H1 (cell line): Measurements from ENCODE around the gene RPS15. TPM values are rescaled to one million over a fixed set of nuclear protein-coding genes. Genes with fewer than 3 reads are reported as not detected.

Experiments
- CTCF ChIA-PET: fragments of 300-600 bp; sonication (Branson Sonifier 250); formaldehyde crosslinking; loops from one replicate; lab custom pipeline; 2021; ENCODE audit not compliant: partially characterized antibody; lab: Charles Lee
- POLR2A ChIA-PET: fragments of 300-600 bp; sonication (Branson Sonifier 250); formaldehyde crosslinking; loops from one replicate; lab custom pipeline; 2021; ENCODE audit warnings: inconsistent platforms; ENCODE audit not compliant: partially characterized antibody; lab: Charles Lee
- DNase-seq, 2 experiments: peaks; one replicate each; pipeline versions ENCODE4 v3.0.0 to v3.0.0-alpha.2; 2010 to 2022; ENCODE audit warnings: low spot score in 2 of 2, low read depth in 1 of 2, mixed read lengths in 1 of 2
- FAIRE-seq: peaks from 2 replicates; lab custom pipeline; 2011; peaks lifted over from hg19 to GRCh38; lab: Jason Lieb, UNC
- H2AFZ ChIP-seq: 2 replicates; pipeline ENCODE4 v1.8.1; 2012; ENCODE audit warnings: low read length, inconsistent platforms
- H2AK5ac ChIP-seq: 2 replicates; pipeline ENCODE4 v1.6.1; 2013; ENCODE audit warnings: low read depth, low read length
- H2BK120ac ChIP-seq: replicated peaks from 2 replicates; pipeline ENCODE3; 2013; ENCODE audit warnings: low read depth, low read length, inconsistent platforms
- H2BK12ac ChIP-seq: 2 replicates; pipeline ENCODE4 v1.6.1; 2013; ENCODE audit warnings: low read depth, low read length
- H2BK15ac ChIP-seq: 2 replicates; pipeline ENCODE4 v1.6.1; 2013; ENCODE audit warnings: low read length
- H2BK20ac ChIP-seq: 2 replicates; pipeline ENCODE4 v1.6.1; 2013; ENCODE audit warnings: low read length
- H2BK5ac ChIP-seq: 2 replicates; pipeline ENCODE4 v1.6.1; 2013; ENCODE audit warnings: low read depth, low read length
- H3K14ac ChIP-seq: 2 replicates; pipeline ENCODE4 v1.6.1; 2013; ENCODE audit warnings: inconsistent platforms; ENCODE audit not compliant: insufficient read length
- H3K18ac ChIP-seq: 2 replicates; pipeline ENCODE4 v1.6.1; 2013; ENCODE audit warnings: low read length; ENCODE audit errors: extremely low read depth
- H3K23ac ChIP-seq: 2 replicates; pipeline ENCODE4 v1.6.1; 2013; ENCODE audit warnings: inconsistent platforms; ENCODE audit not compliant: insufficient read length
- H3K23me2 ChIP-seq: 2 replicates; pipeline ENCODE4 v1.6.1; 2013; ENCODE audit warnings: low read depth, low read length
- H3K27ac ChIP-seq: 2 replicates; pipeline ENCODE4 v1.6.1; 2011; ENCODE audit warnings: low read depth, low read length, inconsistent platforms
- H3K27me3 ChIP-seq, 4 experiments: replicated peaks in 1 of 4; 1 replicate in 1 of 4; 2 replicates in 3 of 4; pipeline versions ENCODE4 v1.6.1 to v1.8.1; 2011 to 2013; ENCODE audit warnings: low read length in 3 of 4, mild to moderate bottlenecking in 3 of 4, inconsistent platforms in 2 of 4, mixed read lengths in 2 of 4, moderate library complexity in 1 of 4; ENCODE audit not compliant: control insufficient read depth in 3 of 4, insufficient read depth in 3 of 4; ENCODE audit errors: extremely low read depth in 1 of 4
- H3K36me3 ChIP-seq, 4 experiments: 2 replicates each; pipeline versions ENCODE4 v1.6.1 to v1.8.1; 2011 to 2013; ENCODE audit warnings: mild to moderate bottlenecking in 4 of 4, low read length in 3 of 4, moderate library complexity in 2 of 4, control low read depth in 1 of 4, inconsistent platforms in 1 of 4; ENCODE audit not compliant: insufficient read depth in 4 of 4, control insufficient read depth in 2 of 4
- H3K4ac ChIP-seq: replicated peaks from 2 replicates; pipeline ENCODE3; 2013; ENCODE audit warnings: low read length, low read depth, mixed read lengths, inconsistent platforms; ENCODE audit not compliant: insufficient read length
- H3K4me1 ChIP-seq, 4 experiments: replicated peaks in 1 of 4; 1 replicate in 1 of 4; 2 replicates in 3 of 4; pipeline versions ENCODE4 v1.6.1 to v1.8.1; 2011 to 2013; ENCODE audit warnings: low read length in 3 of 4, inconsistent platforms in 2 of 4, mixed read lengths in 1 of 4; ENCODE audit not compliant: insufficient read depth in 4 of 4, control insufficient read depth in 3 of 4
- H3K4me2 ChIP-seq, 2 experiments: 2 replicates each; pipeline versions ENCODE4 v1.6.1 to v1.8.1; 2011 to 2013; ENCODE audit warnings: low read depth in 2 of 2, low read length in 2 of 2, control low read depth in 1 of 2, inconsistent platforms in 1 of 2, mild to moderate bottlenecking in 1 of 2; ENCODE audit not compliant: insufficient read depth in 1 of 2
- H3K4me3 ChIP-seq, 4 experiments: fragments of 200-600, 300-600 bp in 1 of 4; sonication (generic), shearing (Covaris generic), sonication (Bioruptor Twin) in 1 of 4; 2 replicates each; pipeline versions ENCODE4 v1.5.1 to v1.8.1; 2011 to 2016; ENCODE audit warnings: low read length in 4 of 4, low read depth in 3 of 4, control low read depth in 2 of 4, inconsistent platforms in 2 of 4, mild to moderate bottlenecking in 2 of 4, mixed read lengths in 1 of 4, moderate library complexity in 1 of 4; ENCODE audit not compliant: insufficient read depth in 2 of 4; ENCODE audit errors: extremely low read depth in 1 of 4
- H3K56ac ChIP-seq: replicated peaks from 2 replicates; pipeline ENCODE3; 2013; ENCODE audit warnings: low read depth, mild to moderate bottlenecking, mixed read lengths, low read length, inconsistent platforms; ENCODE audit not compliant: insufficient read length
- H3K79me1 ChIP-seq: 2 replicates; pipeline ENCODE4 v1.6.1; 2013; ENCODE audit warnings: low read depth, low read length, control low read depth
- H3K79me2 ChIP-seq, 2 experiments: 2 replicates each; pipeline versions ENCODE4 v1.6.1 to v1.8.1; 2012 to 2013; ENCODE audit warnings: low read length in 2 of 2, mild to moderate bottlenecking in 2 of 2, inconsistent platforms in 1 of 2; ENCODE audit not compliant: insufficient read depth in 2 of 2, control insufficient read depth in 1 of 2
- H3K9ac ChIP-seq, 4 experiments: replicated peaks in 1 of 4; 1 replicate in 1 of 4; 2 replicates in 3 of 4; pipeline versions ENCODE4 v1.6.1 to v1.8.1; 2011 to 2013; ENCODE audit warnings: low read depth in 3 of 4, low read length in 3 of 4, control low read depth in 2 of 4, mild to moderate bottlenecking in 2 of 4, moderate library complexity in 2 of 4, inconsistent platforms in 1 of 4; ENCODE audit errors: extremely low read depth in 1 of 4
- H3K9me3 ChIP-seq, 2 experiments: 2 replicates each; pipeline versions ENCODE4 v1.6.1 to v1.8.1; 2012 to 2013; ENCODE audit warnings: mild to moderate bottlenecking in 2 of 2, moderate library complexity in 2 of 2, control low read depth in 1 of 2, inconsistent platforms in 1 of 2, low read depth in 1 of 2, low read length in 1 of 2, mixed read lengths in 1 of 2; ENCODE audit not compliant: insufficient read depth in 2 of 2
- H4K20me1 ChIP-seq, 2 experiments: replicated peaks in 1 of 2; 2 replicates each; pipeline versions ENCODE3 to v1.8.1; 2011 to 2013; ENCODE audit warnings: inconsistent platforms in 2 of 2, low read length in 2 of 2, mild to moderate bottlenecking in 1 of 2; ENCODE audit not compliant: insufficient read depth in 2 of 2, control insufficient read depth in 1 of 2
- H4K5ac ChIP-seq: 2 replicates; pipeline ENCODE4 v1.6.1; 2013; ENCODE audit warnings: low read length, low read depth, mixed read lengths, inconsistent platforms; ENCODE audit not compliant: insufficient read length
- H4K8ac ChIP-seq: 2 replicates; pipeline ENCODE4 v1.8.0; 2013; ENCODE audit warnings: mild to moderate bottlenecking, moderate library complexity, low read length, inconsistent platforms; ENCODE audit not compliant: insufficient read depth; ENCODE audit errors: extremely low read depth
- H4K91ac ChIP-seq: replicated peaks from 2 replicates; pipeline ENCODE3; 2013; ENCODE audit warnings: low read length, mixed read lengths, inconsistent platforms; ENCODE audit not compliant: insufficient read length
- CBX8 ChIP-seq: fragments of 300-800, 300-1000 bp; sonication (generic); IDR thresholded peaks from 2 replicates; pipeline ENCODE4 v1.7.1; 2016; ENCODE audit warnings: low read depth, low read length, borderline replicate concordance
- EGR1 ChIP-seq: IDR thresholded peaks from 2 replicates; pipeline ENCODE4 v1.6.1; 2011; ENCODE audit warnings: low read depth, low read length, borderline replicate concordance
- EP300 ChIP-seq, 2 experiments: IDR thresholded peaks; 1 replicate in 1 of 2; 2 replicates in 1 of 2; pipeline ENCODE4 v1.6.1; 2011 to 2012; ENCODE audit warnings: low read depth in 2 of 2, low read length in 2 of 2, mild to moderate bottlenecking in 2 of 2, borderline replicate concordance in 1 of 2, inconsistent platforms in 1 of 2, moderate library complexity in 1 of 2
- MAX ChIP-seq: IDR thresholded peaks from 2 replicates; pipeline ENCODE4 v1.6.1; 2012; ENCODE audit warnings: inconsistent platforms
- NANOG ChIP-seq: IDR thresholded peaks from 2 replicates; pipeline ENCODE4 v1.6.1; 2011; ENCODE audit warnings: low read length, low read depth, mild to moderate bottlenecking, inconsistent platforms; ENCODE audit not compliant: insufficient read depth, poor library complexity, severe bottlenecking
- POLR2A ChIP-seq, 2 experiments: IDR thresholded peaks; 1 replicate in 1 of 2; 2 replicates in 1 of 2; pipeline ENCODE4 v1.6.1; 2011; ENCODE audit warnings: low read depth in 2 of 2, low read length in 2 of 2, mild to moderate bottlenecking in 2 of 2; ENCODE audit errors: control extremely low read depth in 1 of 2
- RAD21 ChIP-seq, 2 experiments: IDR thresholded peaks in 1 of 2; conservative IDR thresholded peaks in 1 of 2; 2 replicates each; pipeline ENCODE4 v1.6.1; 2011; ENCODE audit warnings: low read depth in 2 of 2, low read length in 2 of 2, improper control_type of control experiment in 1 of 2, inconsistent platforms in 1 of 2, mild to moderate bottlenecking in 1 of 2, moderate library complexity in 1 of 2
- SIX5 ChIP-seq: IDR thresholded peaks from 2 replicates; pipeline ENCODE4 v1.6.1; 2011; ENCODE audit warnings: mild to moderate bottlenecking, low read depth, low read length
- SP1 ChIP-seq: IDR thresholded peaks from 2 replicates; pipeline ENCODE4 v1.6.1; 2011; ENCODE audit warnings: low read depth, low read length
- YY1 ChIP-seq: IDR thresholded peaks from 2 replicates; pipeline ENCODE4 v1.6.1; 2011; ENCODE audit warnings: low read depth, mild to moderate bottlenecking, low read length
- WGBS, 2 experiments: shearing (Covaris generic) in 1 of 2; methylation state at CpG; one replicate each; pipeline versions ENCODE4 v1.1.6 to v1.1.7; 2013 to 2015; ENCODE audit warnings: low lambda C conversion rate in 2 of 2, mixed read lengths in 2 of 2, inconsistent platforms in 1 of 2, low coverage in 1 of 2, missing lambda C conversion rate in 1 of 2; ENCODE audit not compliant: insufficient replicate concordance in 2 of 2, insufficient coverage in 1 of 2, insufficient read length in 1 of 2; ENCODE audit errors: extremely low coverage in 1 of 2, missing lambda C conversion rate in 1 of 2; 5-methylcytosine and 5-hydroxymethylcytosine counted together
- polyA plus RNA-seq, 7 experiments: library from polyadenylated mRNA; depleted of rRNA in 3 of 7; stranded (reverse) in 5 of 7; unstranded in 2 of 7; fragments of >200 nt in 5 of 7; fragments of 200-250 nt in 2 of 7; gene quantifications; 1 replicate in 5 of 7; 2 replicates in 1 of 7; 4 replicates in 1 of 7; pipeline versions ENCODE4 v1.2.1 to v1.2.3, GENCODE V29; 2011 to 2013; ENCODE audit warnings: missing spikeins in 2 of 7, mixed read lengths in 2 of 7
- total RNA-seq: library from RNA; stranded (reverse); fragmentation: NEBNext Ultra II Directional; extraction: Animal tissue kit (Norgen Biotek cat#: 25700); gene quantifications from 2 replicates; pipeline ENCODE4 v1.2.1, GENCODE V29; 2021

RPS15 gene
- total and polyA plus RNA-seq, 2 of the 8 experiments (the other 6 are each of a cell fraction or from before 2014, with no cell fraction given) = 1,562 to 3,890 TPM

- no peak overlapping the region for H2BK20ac ChIP-seq
- H3K23me2 ChIP-seq = no peaks in the 10 kb centered on the region
- no peak overlapping the region for H3K4ac ChIP-seq
- no peaks in the 10 kb centered on the region for H3K9me3 ChIP-seq
- H2BK5ac ChIP-seq = no peak overlapping the region
- no peak overlapping the region for H2BK12ac ChIP-seq
- ChIA-PET CTCF (interaction anchor here (2.9 kb wide), 1 partner anchor 13 kb away, joined by 6 read pairs; no protein-coding TSS in a partner anchor), POLR2A (interaction anchor here (0.9 to 2.7 kb wide), 6 partner anchors 10 to 60 kb away, joined by 3 to 12 read pairs (median 5); no protein-coding TSS in a partner anchor)
- H3K14ac ChIP-seq = no peak overlapping the region
- no peak overlapping the region for H3K18ac ChIP-seq
- no peak overlapping the region for H2AFZ ChIP-seq
- 0 out of 2 replicates have a peak, but pooled peaks cover 2% of the 10 kb centered on the region for H3K79me1 ChIP-seq
- peaks cover 28 to 60% (median 52%) of the 10 kb centered on the region in 4 experiments for H3K36me3 ChIP-seq
- peaks cover 0 to 2% of the 10 kb centered on the region in 2 experiments; a peak in 1 of 4 replicates for H3K79me2 ChIP-seq
- no peak for DNase-seq
- no peak overlapping the region for H2AK5ac ChIP-seq
- peaks cover 15 to 26% of the 10 kb centered on the region in 2 experiments for H4K20me1 ChIP-seq
- H3K4me2 ChIP-seq = no peak overlapping the region
- no peak overlapping the region for H4K91ac ChIP-seq
- H3K56ac ChIP-seq = no peak overlapping the region
- no peak overlapping the region for H4K5ac ChIP-seq
- no peaks in the 10 kb centered on the region for H3K4me1 ChIP-seq
- no peak overlapping the region for H3K27ac ChIP-seq
- no peak overlapping the region for H3K9ac ChIP-seq
- no peak overlapping the region for H2BK15ac ChIP-seq
- WGBS, 2 experiments = 97% methylated on average over 24 of the region's 24 CpGs; no CpG with 5 or more reads in 1 of the 2 experiments
- no peak for FAIRE-seq
- H3K23ac ChIP-seq = no peak overlapping the region
- H3K4me3 ChIP-seq = no peak overlapping the region
- H4K8ac ChIP-seq = peak overlapping the region; percentile 57; the same call in 1 of the 2 replicates
- no peaks in the 10 kb centered on the region for H3K27me3 ChIP-seq
- H2BK120ac ChIP-seq = no peak overlapping the region
- TF ChIP-seq POLR2A (IDR thresholded peaks at IDR 0.05; ENCODE audit: control extremely low read depth in 1 of 2, low read depth in 2 of 2, low read length in 2 of 2) (no peak), NANOG (no peak), EP300 (IDR thresholded peaks at IDR 0.05; ENCODE audit: borderline replicate concordance in 1 of 2, low read depth in 2 of 2, low read length in 2 of 2) (no peak), EGR1 (no peak), MAX (no peak), SP1 (no peak), SIX5 (no peak), YY1 (no peak), CBX8 (no peak), RAD21 (IDR thresholded peaks at IDR 0.05 in 1 of 2, conservative IDR thresholded peaks at IDR 0.05 in 1 of 2; ENCODE audit: low read depth in 2 of 2, low read length in 2 of 2) (no peak)
These were observed 6.3 kb upstream of the RPS15 start for GRCh38 chr19:1431759-1432506.
